Islet precursor cell (in vitro differentiated cells): ENCODE results near the gene SLC25A21.
"Not testable (repeated sequence)": the region's sequence is repeated elsewhere in the genome, so short reads cannot be mapped to it uniquely, and the experiment has no call there.

Source experiments
- DNase-seq: peaks from one replicate; pipeline ENCODE4 v3.0.0-alpha.2; 2018

SLC25A21 gene

DNA sequence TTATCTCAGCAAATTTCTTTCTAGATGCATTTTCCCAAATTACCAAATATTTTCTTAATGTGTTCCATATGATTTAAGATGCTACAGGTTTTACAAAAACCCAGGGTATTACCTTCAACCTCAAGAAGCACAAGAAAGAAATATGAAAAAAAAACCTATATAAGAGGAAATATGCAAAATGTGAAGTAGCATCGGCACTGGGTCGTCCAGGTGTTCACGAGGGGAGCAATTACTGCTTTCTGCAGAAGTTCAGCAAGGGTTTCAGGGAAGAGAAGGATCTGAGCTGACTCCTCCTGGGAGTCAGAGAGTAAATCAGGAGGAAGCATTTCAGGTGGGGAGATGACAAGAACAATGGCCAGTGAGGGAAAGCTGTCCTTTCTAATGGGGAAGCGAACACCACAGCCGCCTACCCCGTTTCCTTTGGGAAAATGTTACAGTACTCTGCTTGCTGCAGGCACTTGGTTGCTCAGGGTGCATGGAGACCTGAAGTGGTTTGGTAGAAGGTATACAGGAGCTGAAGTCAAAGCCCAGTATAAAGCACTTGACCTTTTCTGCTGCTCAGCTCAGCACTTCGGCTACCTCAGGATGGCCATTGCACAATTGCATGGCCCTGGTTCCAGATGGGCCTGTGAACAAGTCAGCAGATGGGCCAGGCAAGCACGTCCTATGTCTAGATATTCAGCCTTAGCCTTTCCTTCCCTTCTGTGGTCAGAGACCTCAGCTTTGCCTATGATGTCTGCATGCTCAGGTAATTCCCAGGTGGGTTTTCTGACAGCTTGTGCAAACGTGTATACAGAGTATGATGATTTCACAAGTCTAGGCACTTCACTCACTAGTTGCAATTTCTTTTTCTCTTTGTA lies 355.1 kb downstream of the SLC25A21 start:
- no peak for DNase-seq

- no peak for DNase-seq
These were observed 355.9 kb downstream of the SLC25A21 start for GRCh38 chr14:36816481-36816880.

DNA sequence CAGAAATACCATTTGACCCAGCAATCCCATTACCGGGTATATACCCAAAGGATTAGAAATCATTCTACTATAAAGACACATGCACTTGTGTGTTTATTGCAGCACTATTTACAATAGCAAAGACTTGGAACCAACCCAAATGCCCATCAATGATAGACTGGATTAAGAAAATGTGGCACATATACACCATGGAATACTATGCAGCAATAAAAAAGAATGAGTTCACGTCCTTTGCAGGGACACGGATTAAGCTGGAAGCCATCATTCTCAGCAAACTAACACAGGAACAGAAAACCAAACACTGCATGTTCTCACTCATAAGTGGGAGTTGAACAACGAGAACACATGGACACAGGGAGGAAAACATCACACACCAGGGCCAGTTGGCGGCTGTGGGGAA lies 357.6 kb downstream of the SLC25A21 start:
- DNase-seq = not testable (repeated sequence)

- DNase-seq = no peak
These were observed 362.2 kb downstream of the SLC25A21 start for GRCh38 chr14:36810209-36810608.

GRCh38 chr14:36807727-36808126 lies 364.7 kb downstream of the SLC25A21 start:
- DNase-seq = no peak

- peak; percentile 80 for DNase-seq
These were observed 367.3 kb downstream of the SLC25A21 start for GRCh38 chr14:36805131-36805559.

DNA sequence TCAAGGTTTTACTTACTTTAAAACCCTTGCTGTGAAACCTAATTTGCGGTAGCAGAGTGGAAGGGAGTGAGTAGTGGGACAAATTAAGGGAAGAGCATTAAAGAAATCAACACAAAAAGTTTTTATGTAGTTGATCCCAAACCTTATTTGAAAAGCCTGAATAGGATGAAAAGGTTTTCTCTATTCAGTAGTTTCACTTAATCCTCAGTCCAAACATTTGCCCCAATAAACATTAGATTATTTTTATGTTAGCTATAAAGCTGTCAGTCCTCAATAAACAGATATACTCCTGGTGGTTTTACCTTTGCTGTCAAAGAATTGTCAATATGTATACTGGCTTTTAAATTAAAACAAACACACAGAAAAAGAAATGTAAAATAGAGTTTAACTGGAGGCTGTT lies 374.8 kb downstream of the SLC25A21 start:
- DNase-seq = no peak

DNA sequence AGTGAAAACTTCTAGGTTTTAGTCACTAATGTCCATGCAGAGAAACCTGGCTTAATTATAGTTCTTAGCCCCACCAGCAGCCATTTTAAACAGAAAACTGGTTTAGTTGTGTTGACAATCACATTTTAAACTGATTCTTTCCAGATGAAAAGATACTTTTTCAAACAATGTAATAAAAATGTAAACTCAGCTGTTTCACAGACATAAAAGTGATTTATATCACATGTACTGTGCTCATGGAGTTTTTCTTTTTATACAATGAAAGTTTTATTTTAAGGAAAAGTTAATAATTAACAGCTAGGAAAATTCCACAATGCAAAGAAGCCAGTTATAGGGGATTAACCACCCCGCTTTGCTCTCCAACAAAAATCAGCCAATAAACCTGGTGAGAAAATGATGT lies 381.0 kb downstream of the SLC25A21 start:
- DNase-seq = no peak

- no peak for DNase-seq
These were observed 386.9 kb downstream of the SLC25A21 start for GRCh38 chr14:36785511-36785910.

DNA sequence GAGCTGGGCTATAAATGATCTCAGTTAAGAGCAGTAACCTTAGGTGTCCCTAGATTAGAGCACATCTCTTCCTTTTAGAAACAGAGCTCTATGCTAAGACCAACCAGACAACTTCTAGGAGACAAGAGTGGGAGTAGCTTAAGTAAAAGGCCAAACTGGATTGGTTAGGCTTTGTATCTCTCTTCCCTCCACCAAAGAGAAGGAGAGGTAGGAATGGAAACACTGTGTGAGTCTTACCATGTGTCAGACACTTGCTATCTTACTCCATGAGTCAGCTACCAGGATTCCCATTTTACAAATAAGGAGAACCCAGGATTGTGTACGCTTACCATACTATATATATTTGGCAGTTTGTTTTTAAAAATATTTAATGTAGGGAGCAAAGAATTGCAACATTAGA lies 387.9 kb downstream of the SLC25A21 start:
- no peak for DNase-seq

DNA sequence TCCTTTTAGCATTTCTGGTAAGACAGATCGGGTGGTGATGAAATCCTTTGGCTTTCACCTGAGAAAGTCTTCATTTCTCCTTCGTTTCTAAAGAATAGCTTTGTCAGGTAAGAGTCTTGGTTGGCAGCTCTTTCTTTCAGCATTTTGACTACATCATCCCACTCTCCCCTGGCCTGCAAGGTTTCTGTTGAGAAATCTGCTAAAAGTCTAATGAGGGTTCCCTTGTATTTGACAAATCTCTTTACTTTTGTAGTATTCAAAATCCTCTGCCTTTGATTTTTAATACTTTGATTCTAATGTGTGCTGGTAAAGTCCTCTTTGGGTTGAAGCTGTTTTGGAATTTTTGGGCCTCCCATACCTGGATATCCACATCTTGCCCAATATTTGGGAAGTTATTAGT lies 390.5 kb downstream of the SLC25A21 start:
- no peak for DNase-seq

DNA sequence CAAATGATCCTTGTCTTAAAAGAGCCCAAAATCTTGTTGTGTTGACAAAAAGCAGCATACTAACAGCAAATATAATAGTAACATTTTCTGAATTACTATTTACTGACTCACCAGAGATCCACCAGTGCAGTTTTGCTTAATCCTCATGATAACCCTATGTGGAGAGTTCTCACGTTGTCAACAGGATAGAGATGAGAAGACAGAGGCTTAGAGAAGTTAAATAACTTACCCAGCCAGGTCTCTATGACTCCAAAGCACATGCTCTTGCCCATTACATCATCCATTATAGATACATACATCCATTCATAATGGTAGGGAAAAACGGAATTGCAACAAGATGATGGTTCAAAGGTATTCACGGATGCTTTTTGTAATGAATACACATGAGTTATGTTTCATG lies 398.8 kb downstream of the SLC25A21 start:
- no peak for DNase-seq

GRCh38 chr14:36773136-36773540 lies 399.3 kb downstream of the SLC25A21 start:
- peak; percentile 81 for DNase-seq

GRCh38 chr14:36771028-36771640 lies 401.3 kb downstream of the SLC25A21 start:
- DNase-seq = no peak

DNA sequence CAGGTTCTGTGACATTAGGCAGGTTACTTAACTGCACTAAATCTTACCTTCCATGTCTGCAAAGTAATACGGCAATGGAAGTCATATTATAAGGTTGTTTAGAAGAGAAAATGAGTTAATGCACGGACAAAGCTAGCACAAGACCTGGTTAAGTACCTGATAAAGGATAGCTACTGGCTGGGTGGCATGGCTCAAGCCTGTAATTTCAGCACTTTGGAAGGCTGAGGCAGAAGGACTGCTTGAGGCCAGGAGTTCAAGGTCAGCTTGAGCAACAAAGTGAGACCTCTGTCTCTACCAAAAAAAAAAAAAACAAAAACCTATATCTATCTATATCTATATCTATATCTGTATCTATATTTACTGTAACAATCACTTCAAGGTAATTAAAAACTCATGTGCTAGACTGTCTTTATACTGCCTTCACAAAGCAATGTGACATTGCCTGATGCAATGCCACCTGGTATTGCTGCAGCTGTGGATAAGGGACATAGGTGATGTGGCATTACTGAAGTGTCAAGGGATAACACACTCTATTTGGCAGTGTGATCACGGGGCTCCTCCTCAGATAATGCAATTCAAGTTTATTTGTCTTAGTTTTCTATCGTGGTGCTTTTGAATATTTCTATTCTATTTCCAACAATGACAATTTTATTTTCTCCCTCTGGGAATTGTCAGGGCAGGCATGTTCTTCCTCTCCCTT lies 403.6 kb downstream of the SLC25A21 start:
- no peak for DNase-seq

- peak; percentile 68 for DNase-seq
These were observed 404.7 kb downstream of the SLC25A21 start for GRCh38 chr14:36767603-36768281.

DNA sequence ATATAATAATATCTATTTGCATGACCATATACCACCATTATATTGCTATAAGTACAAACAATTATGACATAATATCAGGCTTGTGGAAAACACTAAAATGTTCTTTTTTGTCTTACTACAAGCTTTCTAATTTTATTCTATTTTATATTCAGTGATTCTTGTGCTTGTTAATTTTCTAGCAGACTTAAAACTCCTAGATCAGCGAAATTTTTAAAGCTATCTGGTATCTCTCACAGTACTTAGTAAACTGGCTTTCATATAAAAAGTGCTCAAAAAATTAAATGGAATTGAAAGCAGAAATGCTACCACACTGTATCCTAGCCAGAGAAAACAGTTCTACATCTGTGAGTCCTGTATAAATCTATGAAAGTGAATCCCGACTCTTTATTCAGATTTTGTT lies 405.4 kb downstream of the SLC25A21 start:
- no peak for DNase-seq

- DNase-seq = no peak
These were observed 414.4 kb downstream of the SLC25A21 start for GRCh38 chr14:36757734-36758601.

- DNase-seq = no peak
These were observed 416.2 kb downstream of the SLC25A21 start for GRCh38 chr14:36756226-36756625.

- DNase-seq = no peak
These were observed 416.6 kb downstream of the SLC25A21 start for GRCh38 chr14:36755756-36756155.

GRCh38 chr14:36751920-36752319 lies 420.5 kb downstream of the SLC25A21 start:
- DNase-seq = no peak

DNA sequence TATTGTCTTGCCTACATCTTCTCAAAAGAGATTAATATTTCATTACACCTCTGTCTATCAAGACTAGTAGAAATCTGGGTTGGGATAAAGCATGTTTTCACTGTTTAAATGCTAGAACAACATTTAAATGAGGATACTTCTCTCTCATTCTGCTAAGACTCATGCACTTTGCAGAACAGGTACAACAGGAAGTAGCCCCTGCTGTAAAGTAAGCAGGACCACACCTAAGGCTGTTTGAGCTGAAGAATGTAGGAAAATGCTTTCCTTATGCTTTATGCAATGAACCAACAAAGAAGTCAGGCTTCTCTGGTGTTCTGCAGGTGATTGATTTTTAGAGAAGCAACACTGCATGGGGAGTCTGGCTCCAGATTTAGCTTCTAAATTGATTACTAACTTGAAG lies 421.3 kb downstream of the SLC25A21 start:
- DNase-seq = no peak
